ENCODE data around the gene NKAIN2. TPM values are rescaled to one million over a fixed set of nuclear protein-coding genes. Genes with fewer than 3 reads are reported as not detected.
"Not testable (repeated sequence)": the region's sequence is repeated elsewhere in the genome, so short reads cannot be mapped to it uniquely, and the experiment has no call there.

Gene NKAIN2
- polyA plus RNA-seq, 1 of the 3 experiments (the other 2 are of a cell fraction), result not detected

DNA sequence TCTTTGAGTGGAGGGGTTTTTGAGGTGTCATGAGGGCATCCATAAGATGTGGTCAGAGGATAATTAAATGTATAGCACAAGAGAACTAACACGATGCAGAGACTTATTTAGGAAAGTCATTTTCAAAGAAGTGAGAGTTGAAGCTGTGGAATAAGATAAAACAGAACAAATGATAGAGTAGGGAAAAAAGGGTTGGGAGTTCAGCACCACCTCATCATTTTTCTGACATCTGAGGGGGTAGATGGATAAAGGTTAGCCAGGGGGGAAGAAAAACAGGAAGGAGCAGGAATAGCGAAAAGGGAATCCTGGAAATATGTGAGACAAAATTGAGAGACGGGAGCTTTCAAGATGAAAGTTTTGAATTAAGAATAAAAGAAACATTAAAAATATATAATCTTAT lies 434.2 kb downstream of the NKAIN2 start:
- H4K20me1 ChIP-seq (ENCODE audit: insufficient read depth), result no peaks in the 10 kb centered on the region
- TF ChIP-seq EP300 (IDR thresholded peaks at IDR 0.05; ENCODE audit: borderline replicate concordance in 1 of 2, low read depth in 1 of 2, low read length in 1 of 2) (no peak), RCOR1 (IDR thresholded peaks at IDR 0.05; ENCODE audit: low read length) (no peak), POLR2AphosphoS5 (IDR thresholded peaks at IDR 0.05; ENCODE audit: low read depth, low read length) (no peak), ELF1 (IDR thresholded peaks at IDR 0.05) (no peak), RAD21 (IDR thresholded peaks at IDR 0.05; ENCODE audit: low read length) (no peak), RFX5 (IDR thresholded peaks at IDR 0.05; ENCODE audit: low read length) (no peak), TAF1 (IDR thresholded peaks at IDR 0.05; ENCODE audit: borderline replicate concordance, low read depth, low read length) (no peak), NFIC (IDR thresholded peaks at IDR 0.05; ENCODE audit: borderline replicate concordance) (no peak), MXI1 (IDR thresholded peaks at IDR 0.05; ENCODE audit: low read depth, low read length) (no peak)
- TF ChIP-seq, protein P1, sequence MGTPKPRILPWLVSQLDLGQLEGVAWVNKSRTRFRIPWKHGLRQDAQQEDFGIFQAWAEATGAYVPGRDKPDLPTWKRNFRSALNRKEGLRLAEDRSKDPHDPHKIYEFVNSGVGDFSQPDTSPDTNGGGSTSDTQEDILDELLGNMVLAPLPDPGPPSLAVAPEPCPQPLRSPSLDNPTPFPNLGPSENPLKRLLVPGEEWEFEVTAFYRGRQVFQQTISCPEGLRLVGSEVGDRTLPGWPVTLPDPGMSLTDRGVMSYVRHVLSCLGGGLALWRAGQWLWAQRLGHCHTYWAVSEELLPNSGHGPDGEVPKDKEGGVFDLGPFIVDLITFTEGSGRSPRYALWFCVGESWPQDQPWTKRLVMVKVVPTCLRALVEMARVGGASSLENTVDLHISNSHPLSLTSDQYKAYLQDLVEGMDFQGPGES (IDR thresholded peaks at IDR 0.05; ENCODE audit: low read depth, low read length), result no peak
- TF ChIP-seq, protein P2, sequence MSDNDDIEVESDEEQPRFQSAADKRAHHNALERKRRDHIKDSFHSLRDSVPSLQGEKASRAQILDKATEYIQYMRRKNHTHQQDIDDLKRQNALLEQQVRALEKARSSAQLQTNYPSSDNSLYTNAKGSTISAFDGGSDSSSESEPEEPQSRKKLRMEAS (IDR thresholded peaks at IDR 0.05; ENCODE audit: low read depth), result no peak
- H3K4me1 ChIP-seq (ENCODE audit: control insufficient read depth in 1 of 2, insufficient read depth in 2 of 2, low read depth in 1 of 2, low read length in 1 of 2), result no peaks in the 10 kb centered on the region
- no peak overlapping the region for H3K4me3 ChIP-seq (ENCODE audit: low read depth in 2 of 2, low read length in 1 of 2)
- no peaks in the 10 kb centered on the region for H3K9me3 ChIP-seq
- no peak overlapping the region for H2AFZ ChIP-seq (ENCODE audit: low read depth)
- H3K79me2 ChIP-seq (ENCODE audit: insufficient read depth), result no peaks in the 10 kb centered on the region
- ChIA-PET CTCF (no interaction called here), POLR2A (no interaction called here)
- no peak overlapping the region for H3K27ac ChIP-seq (ENCODE audit: low read depth in 2 of 2, low read length in 1 of 2)
- H3K9me2 ChIP-seq, result no peaks in the 10 kb centered on the region
- H3F3A ChIP-seq (replicated peaks; ENCODE audit: insufficient read depth), result no peaks in the 10 kb centered on the region
- DNase-seq, result no peak
- H3K9ac ChIP-seq, result no peak overlapping the region
- no peak overlapping the region for H3K4me2 ChIP-seq
- H3K36me3 ChIP-seq (replicated peaks in 1 of 2; ENCODE audit: control insufficient read depth in 1 of 2, insufficient read depth in 2 of 2, low read length in 1 of 2), result no peaks in the 10 kb centered on the region
- WGBS (ENCODE audit: low lambda C conversion rate), result 2% methylated on average over 3 of the region's 3 CpGs
- H3K27me3 ChIP-seq (ENCODE audit: insufficient read depth), result no peaks in the 10 kb centered on the region

DNA sequence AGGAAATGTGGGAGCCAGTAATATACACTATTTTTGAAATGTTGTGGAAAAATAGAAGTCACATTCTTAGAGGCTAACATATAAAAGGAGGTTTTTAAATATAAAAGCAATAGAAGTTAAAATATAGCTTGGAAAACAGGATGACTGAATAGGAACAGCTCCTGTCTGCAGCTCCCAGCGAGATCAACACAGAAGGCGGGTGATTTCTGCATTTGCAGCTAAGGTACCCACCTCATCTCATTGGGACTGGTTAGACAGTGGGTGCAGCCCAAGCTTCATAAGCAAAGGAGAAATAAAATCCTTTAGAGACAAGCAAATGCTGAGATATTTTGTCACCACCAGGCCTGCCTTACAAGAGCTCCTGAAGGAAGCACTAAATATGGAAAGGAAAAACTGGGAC lies 434.7 kb downstream of the NKAIN2 start:
- H3K79me2 ChIP-seq (ENCODE audit: insufficient read depth); CTCF ChIA-PET; H3K4me1 ChIP-seq (ENCODE audit: control insufficient read depth in 1 of 2, insufficient read depth in 2 of 2, low read depth in 1 of 2, low read length in 1 of 2); DNase-seq; H2AFZ ChIP-seq (ENCODE audit: low read depth); H3K9ac ChIP-seq; H3K36me3 ChIP-seq (replicated peaks in 1 of 2; ENCODE audit: control insufficient read depth in 1 of 2, insufficient read depth in 2 of 2, low read length in 1 of 2); H3K9me2 ChIP-seq; H3K9me3 ChIP-seq; H3K27ac ChIP-seq (ENCODE audit: low read depth in 2 of 2, low read length in 1 of 2); H3K27me3 ChIP-seq (ENCODE audit: insufficient read depth); POLR2A ChIA-PET; H4K20me1 ChIP-seq (ENCODE audit: insufficient read depth); H3K4me2 ChIP-seq; H3K4me3 ChIP-seq (ENCODE audit: low read depth in 2 of 2, low read length in 1 of 2); H3F3A ChIP-seq (replicated peaks; ENCODE audit: insufficient read depth): not testable (repeated sequence)
- WGBS (ENCODE audit: low lambda C conversion rate), result 4% methylated on average over 2 of the region's 2 CpGs

DNA sequence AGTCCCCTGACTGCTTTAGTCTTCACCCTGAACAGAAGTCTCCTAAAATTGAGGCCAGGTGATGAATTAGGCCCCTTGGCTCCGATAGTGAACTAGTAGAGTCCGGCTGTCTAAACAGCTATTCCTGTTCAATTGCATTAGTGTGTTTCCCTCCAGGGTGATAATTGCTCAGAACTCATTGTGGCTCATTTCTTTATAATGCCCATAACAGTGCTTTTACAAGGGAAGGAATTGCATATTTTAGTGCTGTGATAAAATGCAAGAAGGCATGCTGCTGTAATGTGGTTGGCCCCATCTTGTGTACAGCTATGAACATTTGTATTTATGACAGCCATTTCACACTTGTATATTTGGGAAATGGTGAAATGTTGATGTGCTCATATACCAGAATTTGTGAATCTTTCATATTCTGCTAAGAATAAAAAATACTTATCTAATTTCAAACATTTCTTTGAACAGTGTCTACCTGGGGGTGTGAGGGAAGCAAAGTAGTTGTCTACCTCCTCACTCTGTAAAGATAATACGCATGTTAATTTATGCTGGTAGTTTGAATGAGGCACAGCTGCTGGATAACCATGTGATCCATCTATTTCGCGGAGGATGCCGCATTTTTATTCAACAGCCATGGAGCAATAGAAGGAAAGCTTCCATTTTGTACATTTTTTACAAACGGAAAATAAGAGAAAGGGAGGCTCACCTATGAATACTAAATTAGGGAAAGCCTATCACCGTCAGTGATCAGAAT lies 451.4 kb downstream of the NKAIN2 start:
- Histone ChIP-seq H3K79me2 (ENCODE audit: insufficient read depth) (no peaks in the 10 kb centered on the region), H3F3A (replicated peaks; ENCODE audit: insufficient read depth) (no peaks in the 10 kb centered on the region), H3K27ac (ENCODE audit: low read depth in 2 of 2, low read length in 1 of 2) (no peak overlapping the region), H3K27me3 (ENCODE audit: insufficient read depth) (no peaks in the 10 kb centered on the region), H3K4me3 (ENCODE audit: low read depth in 2 of 2, low read length in 1 of 2) (no peak overlapping the region), H3K9me3 (no peaks in the 10 kb centered on the region), H4K20me1 (ENCODE audit: insufficient read depth) (no peaks in the 10 kb centered on the region), H2AFZ (ENCODE audit: low read depth) (no peak overlapping the region), H3K4me2 (no peak overlapping the region), H3K4me1 (ENCODE audit: control insufficient read depth in 1 of 2, insufficient read depth in 2 of 2, low read depth in 1 of 2, low read length in 1 of 2) (no peaks in the 10 kb centered on the region), H3K36me3 (replicated peaks in 1 of 2; ENCODE audit: control insufficient read depth in 1 of 2, insufficient read depth in 2 of 2, low read length in 1 of 2) (no peaks in the 10 kb centered on the region), H3K9ac (no peak overlapping the region), H3K9me2 (no peaks in the 10 kb centered on the region)
- DNase-seq, result no peak
- ChIA-PET CTCF (no interaction called here), POLR2A (no interaction called here)
- WGBS (ENCODE audit: low lambda C conversion rate), result 4% methylated on average over 8 of the region's 8 CpGs
- TF ChIP-seq GABPA (IDR thresholded peaks at IDR 0.05; ENCODE audit: low read depth) (no peak), FOXJ3 (CRISPR knock-in tag; IDR thresholded peaks at IDR 0.05) (no peak), RXRA (IDR thresholded peaks at IDR 0.05; ENCODE audit: borderline replicate concordance, low read depth) (no peak), FOSL2 (IDR thresholded peaks at IDR 0.05; ENCODE audit: borderline replicate concordance, low read depth) (no peak), YY1 (IDR thresholded peaks at IDR 0.05; ENCODE audit: low read depth) (no peak), SIN3A (IDR thresholded peaks at IDR 0.05; ENCODE audit: borderline replicate concordance, low read depth, low read length) (no peak), RFX5 (IDR thresholded peaks at IDR 0.05; ENCODE audit: low read length) (no peak), GATA2 (CRISPR knock-in tag; IDR thresholded peaks at IDR 0.05) (no peak), JUND (IDR thresholded peaks at IDR 0.05) (no peak)
- TF ChIP-seq, protein P3, sequence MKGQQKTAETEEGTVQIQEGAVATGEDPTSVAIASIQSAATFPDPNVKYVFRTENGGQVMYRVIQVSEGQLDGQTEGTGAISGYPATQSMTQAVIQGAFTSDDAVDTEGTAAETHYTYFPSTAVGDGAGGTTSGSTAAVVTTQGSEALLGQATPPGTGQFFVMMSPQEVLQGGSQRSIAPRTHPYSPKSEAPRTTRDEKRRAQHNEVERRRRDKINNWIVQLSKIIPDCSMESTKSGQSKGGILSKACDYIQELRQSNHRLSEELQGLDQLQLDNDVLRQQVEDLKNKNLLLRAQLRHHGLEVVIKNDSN (IDR thresholded peaks at IDR 0.05; ENCODE audit: borderline replicate concordance, low read depth), result no peak
- TF ChIP-seq, protein P2 (IDR thresholded peaks at IDR 0.05; ENCODE audit: low read depth), result no peak

All from SK-N-SH (cell line).